ENCODE results near the gene XRCC5.

DNA sequence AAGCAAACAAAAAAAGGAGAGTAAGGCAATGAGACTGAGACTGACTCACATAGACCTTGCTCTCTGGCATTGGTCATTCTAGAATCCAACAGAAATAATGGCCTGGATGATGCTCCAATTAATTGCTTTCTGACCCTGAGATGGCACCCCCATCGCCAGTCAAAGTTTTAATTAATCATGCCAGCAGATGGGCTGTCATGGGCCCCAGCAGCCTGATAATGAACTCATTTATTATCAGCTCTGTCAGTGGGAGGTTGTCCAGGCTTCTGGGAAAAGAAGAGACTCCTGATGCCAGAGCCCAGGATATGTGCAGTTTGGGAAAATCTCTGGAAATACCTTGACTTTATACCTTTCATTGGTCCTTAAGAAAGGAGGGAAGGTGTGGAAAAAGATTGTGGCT is 115.2 kb downstream of the XRCC5 start:
- no peak for TF ChIP-seq EP300 (IDR thresholded peaks at IDR 0.05)
- TF ChIP-seq, protein P1, sequence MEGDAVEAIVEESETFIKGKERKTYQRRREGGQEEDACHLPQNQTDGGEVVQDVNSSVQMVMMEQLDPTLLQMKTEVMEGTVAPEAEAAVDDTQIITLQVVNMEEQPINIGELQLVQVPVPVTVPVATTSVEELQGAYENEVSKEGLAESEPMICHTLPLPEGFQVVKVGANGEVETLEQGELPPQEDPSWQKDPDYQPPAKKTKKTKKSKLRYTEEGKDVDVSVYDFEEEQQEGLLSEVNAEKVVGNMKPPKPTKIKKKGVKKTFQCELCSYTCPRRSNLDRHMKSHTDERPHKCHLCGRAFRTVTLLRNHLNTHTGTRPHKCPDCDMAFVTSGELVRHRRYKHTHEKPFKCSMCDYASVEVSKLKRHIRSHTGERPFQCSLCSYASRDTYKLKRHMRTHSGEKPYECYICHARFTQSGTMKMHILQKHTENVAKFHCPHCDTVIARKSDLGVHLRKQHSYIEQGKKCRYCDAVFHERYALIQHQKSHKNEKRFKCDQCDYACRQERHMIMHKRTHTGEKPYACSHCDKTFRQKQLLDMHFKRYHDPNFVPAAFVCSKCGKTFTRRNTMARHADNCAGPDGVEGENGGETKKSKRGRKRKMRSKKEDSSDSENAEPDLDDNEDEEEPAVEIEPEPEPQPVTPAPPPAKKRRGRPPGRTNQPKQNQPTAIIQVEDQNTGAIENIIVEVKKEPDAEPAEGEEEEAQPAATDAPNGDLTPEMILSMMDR (IDR thresholded peaks at IDR 0.05), result no peak
- no peak for TF ChIP-seq POLR2A (IDR thresholded peaks at IDR 0.05; ENCODE audit: low read depth)
- no peak for TF ChIP-seq POLR2AphosphoS5 (IDR thresholded peaks at IDR 0.05)
